Keratinocyte (primary cell): ENCODE results near the gene TUSC2.

ENCODE experiments used
- EZH2 ChIP-seq: IDR thresholded peaks from one replicate; pipeline ENCODE4 v1.6.1; 2012; ENCODE audit warnings: inconsistent platforms, mild to moderate bottlenecking, low read length, moderate library complexity
- TF ChIP-seq, protein P1 (sequence below), 3 experiments: IDR thresholded peaks in 1 of 3; conservative IDR thresholded peaks in 1 of 3; optimal IDR thresholded peaks in 1 of 3; 2 replicates in 2 of 3; 3 replicates in 1 of 3; pipeline versions ENCODE3 to v1.5.1; 2011; ENCODE audit warnings: low read length in 3 of 3, mild to moderate bottlenecking in 3 of 3, moderate library complexity in 2 of 3, control low read depth in 1 of 3, inconsistent platforms in 1 of 3; ENCODE audit not compliant: insufficient read depth in 2 of 3; ENCODE audit errors: extremely low read depth in 1 of 3

GRCh38 chr3:50372349-50372748 lies 44.3 kb upstream of the TUSC2 start:
- TF ChIP-seq, protein P1, sequence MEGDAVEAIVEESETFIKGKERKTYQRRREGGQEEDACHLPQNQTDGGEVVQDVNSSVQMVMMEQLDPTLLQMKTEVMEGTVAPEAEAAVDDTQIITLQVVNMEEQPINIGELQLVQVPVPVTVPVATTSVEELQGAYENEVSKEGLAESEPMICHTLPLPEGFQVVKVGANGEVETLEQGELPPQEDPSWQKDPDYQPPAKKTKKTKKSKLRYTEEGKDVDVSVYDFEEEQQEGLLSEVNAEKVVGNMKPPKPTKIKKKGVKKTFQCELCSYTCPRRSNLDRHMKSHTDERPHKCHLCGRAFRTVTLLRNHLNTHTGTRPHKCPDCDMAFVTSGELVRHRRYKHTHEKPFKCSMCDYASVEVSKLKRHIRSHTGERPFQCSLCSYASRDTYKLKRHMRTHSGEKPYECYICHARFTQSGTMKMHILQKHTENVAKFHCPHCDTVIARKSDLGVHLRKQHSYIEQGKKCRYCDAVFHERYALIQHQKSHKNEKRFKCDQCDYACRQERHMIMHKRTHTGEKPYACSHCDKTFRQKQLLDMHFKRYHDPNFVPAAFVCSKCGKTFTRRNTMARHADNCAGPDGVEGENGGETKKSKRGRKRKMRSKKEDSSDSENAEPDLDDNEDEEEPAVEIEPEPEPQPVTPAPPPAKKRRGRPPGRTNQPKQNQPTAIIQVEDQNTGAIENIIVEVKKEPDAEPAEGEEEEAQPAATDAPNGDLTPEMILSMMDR (optimal IDR thresholded peaks at IDR 0.05 in 1 of 3, IDR thresholded peaks at IDR 0.05 in 1 of 3, conservative IDR thresholded peaks at IDR 0.05 in 1 of 3; ENCODE audit: extremely low read depth in 1 of 3, insufficient read depth in 2 of 3, low read length in 3 of 3) = no peak
- no peak for TF ChIP-seq EZH2
